Heart right ventricle (tissue), 16 donors: Measurements from ENCODE around the gene LDLRAD4. TPM values are rescaled to one million over a fixed set of nuclear protein-coding genes. Genes with fewer than 3 reads are reported as not detected.

ENCODE experiments used
- ATAC-seq, 8 donors: fragments of 200-7000 bp; cut with Tn5 transposase; one replicate each; pipeline ENCODE4 v1.9.1; 2020; ENCODE audit warnings: mild to moderate bottlenecking in 8 of 8, moderate library complexity in 8 of 8, moderate number of reproducible peaks in 1 of 8
- DNase-seq, 2 donors: peaks; one replicate each; pipeline ENCODE4 v3.0.0-alpha.2; 2020
- H3K27ac ChIP-seq, 10 donors: fragments of 200-600 bp; sonication (generic) in 2 of 10; one replicate each; pipeline versions ENCODE4 v1.5.0 to v1.8.0; 2020 to 2022; ENCODE audit warnings: mild to moderate bottlenecking in 3 of 10
- H3K27me3 ChIP-seq, 7 donors: fragments of 200-600 bp; one replicate each; pipeline ENCODE4 v1.8.0; 2021 to 2022; ENCODE audit warnings: mild to moderate bottlenecking in 2 of 7
- H3K36me3 ChIP-seq, 9 donors: fragments of 200-600 bp; sonication (generic) in 1 of 9; one replicate each; pipeline versions ENCODE4 v1.5.0 to v1.8.0; 2020 to 2022; ENCODE audit warnings: mild to moderate bottlenecking in 2 of 9
- H3K4me1 ChIP-seq, 9 donors: fragments of 200-600 bp; sonication (generic) in 1 of 9; one replicate each; pipeline versions ENCODE4 v1.5.0 to v1.8.0; 2020 to 2022; ENCODE audit warnings: mild to moderate bottlenecking in 4 of 9
- H3K4me3 ChIP-seq, 10 donors: fragments of 200-600 bp; sonication (generic) in 2 of 10; one replicate each; pipeline versions ENCODE4 v1.5.0 to v1.8.0; 2020 to 2022; ENCODE audit warnings: mild to moderate bottlenecking in 7 of 10, moderate library complexity in 2 of 10
- H3K9me3 ChIP-seq, 11 donors: fragments of 200-600 bp in 10 of 11; sonication (generic) in 2 of 11; one replicate each; pipeline versions ENCODE4 v1.5.0 to v1.8.0; 2013 to 2022; ENCODE audit warnings: mild to moderate bottlenecking in 2 of 11, control low read depth in 1 of 11, moderate library complexity in 1 of 11
- WGBS, 2 donors: extraction: QIAGEN DNeasy Blood & Tissue Kit; methylation state at CpG; one replicate each; pipeline ENCODE4 v1.1.7; 2013; ENCODE audit warnings: inconsistent platforms in 1 of 2; 5-methylcytosine and 5-hydroxymethylcytosine counted together
- intact Hi-C, 10 donors: fragments of 100-400 bp; cut with DNase I; formaldehyde crosslinking; loops; one replicate each; pipeline versions ENCODE4 v1.11.1 to v1.14.2; 2022
- polyA plus RNA-seq, 2 donors: library from polyadenylated mRNA; stranded (reverse); fragments of 200-250 nt; gene quantifications; one replicate each; pipeline ENCODE4 v1.2.3, GENCODE V29; 2013
- total RNA-seq, 10 donors: library from RNA; stranded (reverse); fragmentation: NEBNext Ultra II Directional in 3 of 10; extraction: Animal tissue kit (Norgen Biotek cat#: 25700) in 3 of 10; gene quantifications; one replicate each; pipeline versions ENCODE4 v1.2.1 to v1.2.4, GENCODE V29; 2021 to 2023
- TF ChIP-seq, protein P1 (sequence below), 9 donors: fragments of 200-600 bp; sonication (generic) in 2 of 9; IDR thresholded peaks; one replicate each; pipeline versions ENCODE4 v1.5.0 to v1.8.0; 2021 to 2022; ENCODE audit warnings: antibody characterized with exemption in 9 of 9, mild to moderate bottlenecking in 5 of 9, moderate library complexity in 1 of 9
- donor health status: Arrhythmogenic right ventricular cardiomyopathy.
- donor health status: ischemic (EF 13 %, LVEDD 7.1; RV severe dilation, severe dysfunction).
- donor health status: healthy with polysubstance abuse.
- donor health status: DM: no; HTN: yes; CAD: no.
- donor health status: DM: no; HTN: no; CAD: no.
- donor health status: ischemic (EF 25% LVEDD 6.9; RV normal size, moderate dysfunction).
- donor health status: ischemic (EF 25% LVEDD 5.7; RV mildly dilated, moderate dysfunction).
- donor health status: healthy.
- donor health status: DM: yes; HTN: yes; CAD: no.
- donor health status: Ischemic cardiomyopathy.
- donor health status: ischemic (EF 35%, LVEDD 5.7; RV mildly dilated, moderate dysfunction).
- donor health status: nonischemic (EF 11% LVEDD 7.7; RV severe dilation, severe dysfunction).
- donor health status: DM: yes; HTN: yes; CAD: no.
- donor health status: PGD.
- donor health status: ischemic (EF 29% LVEDD 5.4; RV normal size, mild dysfunction).
- donor health status: nonischemic (EF 23%, LVEDD 6.1; RV moderate dilation, normal function).

The LDLRAD4 gene
- total and polyA plus RNA-seq, 12 donors = 5.4 to 74.6 (median 34.6) TPM

DNA sequence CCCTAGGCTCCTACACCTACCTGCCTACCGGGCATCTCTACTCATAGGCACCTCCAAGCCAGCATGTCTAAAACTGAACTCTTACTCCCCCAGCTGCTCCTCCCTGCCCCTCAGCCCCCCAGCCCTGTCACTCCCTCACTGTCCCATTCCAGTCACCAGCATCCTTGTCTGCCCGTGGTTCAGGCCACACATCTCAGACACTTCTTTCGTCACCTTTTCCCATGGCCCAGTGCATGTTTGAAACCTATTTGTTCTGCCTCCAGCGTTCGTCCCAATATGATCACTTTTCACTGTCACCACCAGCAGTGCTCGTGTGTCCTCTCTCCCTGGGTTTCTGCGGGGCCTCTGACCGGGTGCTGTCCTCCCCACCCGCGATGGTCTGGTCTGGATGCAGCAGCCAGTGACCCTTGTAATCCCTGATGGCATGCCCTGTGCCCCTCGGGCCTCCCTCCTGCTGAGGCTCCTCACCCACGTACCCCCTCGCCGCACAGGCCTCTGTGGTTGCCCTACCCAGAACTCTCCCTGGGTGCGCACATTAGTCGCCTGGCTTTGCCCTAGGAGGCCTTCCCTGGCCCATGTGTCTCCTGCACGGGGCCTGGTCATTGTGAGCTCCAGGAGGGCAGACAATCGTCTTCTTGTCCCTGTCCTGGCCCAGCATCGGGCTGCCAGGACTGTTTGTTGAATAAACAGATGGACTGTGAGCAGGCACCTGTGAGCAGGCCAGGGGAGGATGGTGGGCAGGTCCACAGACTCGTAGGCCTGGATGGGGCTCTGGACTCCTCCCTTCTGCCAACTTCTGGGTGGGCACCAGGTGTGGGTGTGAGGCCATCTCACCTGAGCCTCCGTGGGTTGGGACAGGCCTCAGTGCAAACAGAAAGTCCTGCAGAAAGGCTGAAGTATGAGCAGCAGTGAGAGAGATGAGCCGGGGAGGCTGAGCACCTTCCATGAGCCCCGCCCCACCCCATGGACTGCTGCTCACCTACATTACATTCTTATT lies 15.5 kb downstream of the LDLRAD4 start:
- no peak for ATAC-seq
- intact Hi-C loops = no loop called here
- Histone ChIP-seq H3K9me3 (no peaks in the 10 kb centered on the region), H3K4me3 (no peak overlapping the region), H3K36me3 (peaks cover 0 to 12% (median 0%) of the 10 kb centered on the region in 9 donors), H3K27ac (no peak overlapping the region), H3K4me1 (peaks cover 8 to 57% (median 40%) of the 10 kb centered on the region in 9 donors), H3K27me3 (no peaks in the 10 kb centered on the region)
- no peak for DNase-seq
- TF ChIP-seq, protein P1, sequence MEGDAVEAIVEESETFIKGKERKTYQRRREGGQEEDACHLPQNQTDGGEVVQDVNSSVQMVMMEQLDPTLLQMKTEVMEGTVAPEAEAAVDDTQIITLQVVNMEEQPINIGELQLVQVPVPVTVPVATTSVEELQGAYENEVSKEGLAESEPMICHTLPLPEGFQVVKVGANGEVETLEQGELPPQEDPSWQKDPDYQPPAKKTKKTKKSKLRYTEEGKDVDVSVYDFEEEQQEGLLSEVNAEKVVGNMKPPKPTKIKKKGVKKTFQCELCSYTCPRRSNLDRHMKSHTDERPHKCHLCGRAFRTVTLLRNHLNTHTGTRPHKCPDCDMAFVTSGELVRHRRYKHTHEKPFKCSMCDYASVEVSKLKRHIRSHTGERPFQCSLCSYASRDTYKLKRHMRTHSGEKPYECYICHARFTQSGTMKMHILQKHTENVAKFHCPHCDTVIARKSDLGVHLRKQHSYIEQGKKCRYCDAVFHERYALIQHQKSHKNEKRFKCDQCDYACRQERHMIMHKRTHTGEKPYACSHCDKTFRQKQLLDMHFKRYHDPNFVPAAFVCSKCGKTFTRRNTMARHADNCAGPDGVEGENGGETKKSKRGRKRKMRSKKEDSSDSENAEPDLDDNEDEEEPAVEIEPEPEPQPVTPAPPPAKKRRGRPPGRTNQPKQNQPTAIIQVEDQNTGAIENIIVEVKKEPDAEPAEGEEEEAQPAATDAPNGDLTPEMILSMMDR (IDR thresholded peaks at IDR 0.05) = no peak
- whole genome bisulfite sequencing, 2 donors = 82 to 89% methylated on average over 23 of the region's 23 CpGs

DNA sequence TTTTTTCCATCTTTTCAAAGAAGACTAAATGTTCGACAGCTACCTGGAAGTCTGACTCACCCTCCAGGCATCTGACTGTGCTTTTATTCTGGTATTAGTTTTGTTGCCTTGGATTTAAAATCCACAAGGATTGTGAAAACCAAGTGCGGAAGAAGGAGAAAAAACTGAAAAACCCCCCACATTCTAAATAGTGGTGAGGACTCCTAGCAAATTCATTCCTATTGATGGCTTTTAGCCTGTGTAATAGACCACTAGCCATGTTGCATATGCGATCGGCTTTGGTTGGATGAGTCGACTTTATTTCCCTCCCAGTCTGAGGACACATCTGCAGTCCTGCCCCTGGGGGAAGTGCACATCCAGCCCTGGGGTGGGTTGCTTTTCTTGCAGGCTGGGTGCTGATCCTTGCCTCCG lies 16.9 kb downstream of the LDLRAD4 start:
- H3K27ac ChIP-seq = peak overlapping the region in 3 of 10 donors; percentile 20 to 37 (median 28)
- H3K36me3 ChIP-seq = peaks cover 0 to 12% (median 0%) of the 10 kb centered on the region in 9 donors
- ATAC-seq = peak in 2 of 8 donors; percentile 8 to 20
- no peaks in the 10 kb centered on the region for H3K27me3 ChIP-seq
- H3K4me3 ChIP-seq = no peak overlapping the region
- H3K4me1 ChIP-seq = peaks cover 8 to 55% (median 40%) of the 10 kb centered on the region in 9 donors
- H3K9me3 ChIP-seq = no peaks in the 10 kb centered on the region
- TF ChIP-seq, protein P1 (IDR thresholded peaks at IDR 0.05) = no peak
- no peak for DNase-seq
- 49 to 53% methylated on average over 6 of the region's 6 CpGs for WGBS, 2 donors
- intact Hi-C loops = no loop called here

DNA sequence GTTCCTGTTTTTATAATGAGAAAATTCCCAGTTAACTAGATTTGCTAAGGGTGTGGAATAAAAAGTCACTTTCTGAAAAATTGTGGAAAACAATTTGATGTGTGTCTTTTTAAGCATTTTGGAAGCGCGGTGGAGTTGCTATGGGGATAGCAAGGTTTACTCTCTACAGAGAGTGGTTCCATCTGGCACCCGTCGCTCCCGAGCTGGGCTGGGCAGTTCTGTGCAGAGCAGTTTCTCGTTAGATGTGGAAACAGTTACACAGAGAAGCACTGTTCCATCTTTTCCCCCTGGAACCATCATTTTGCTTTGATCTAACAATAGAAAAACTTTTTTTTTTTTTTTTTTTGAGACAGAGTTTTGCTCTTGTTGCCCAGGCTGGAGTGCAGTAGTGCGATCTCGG lies 17.4 kb downstream of the LDLRAD4 start:
- Histone ChIP-seq H3K27ac (peak overlapping the region in 2 of 10 donors; percentile 11 to 37), H3K36me3 (peaks cover 0 to 8% (median 0%) of the 10 kb centered on the region in 9 donors), H3K9me3 (no peaks in the 10 kb centered on the region), H3K4me3 (no peak overlapping the region), H3K4me1 (peaks cover 8 to 55% (median 40%) of the 10 kb centered on the region in 9 donors), H3K27me3 (no peaks in the 10 kb centered on the region)
- peak; percentile 60 to 90 (median 84) for ATAC-seq
- WGBS, 2 donors = 37 to 38% methylated on average over 8 of the region's 8 CpGs
- TF ChIP-seq, protein P1 (IDR thresholded peaks at IDR 0.05) = no peak
- intact Hi-C loops = no loop called here
- DNase-seq = peak; percentile 65

DNA sequence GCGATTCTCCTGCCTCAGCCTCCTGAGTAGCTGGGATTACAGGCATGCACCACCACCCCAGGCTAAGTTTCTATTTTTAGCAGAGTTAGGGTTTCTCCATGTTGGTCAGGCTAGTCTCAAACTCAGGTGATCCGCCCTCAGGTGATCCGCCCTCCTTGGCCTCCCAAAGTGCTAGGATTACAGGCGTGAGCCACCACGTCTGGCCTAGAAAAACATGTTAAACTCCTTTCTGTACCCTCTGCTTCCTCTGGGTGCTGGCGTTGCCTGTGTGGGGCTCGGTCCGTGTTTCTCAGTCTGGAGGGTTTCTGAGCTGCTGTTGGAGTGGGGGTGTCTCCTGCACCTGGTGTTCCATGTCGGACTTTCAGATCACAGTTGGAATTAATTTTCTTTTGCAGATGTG lies 17.9 kb downstream of the LDLRAD4 start:
- TF ChIP-seq, protein P1 (IDR thresholded peaks at IDR 0.05) = no peak
- intact Hi-C loops = no loop called here
- Histone ChIP-seq H3K36me3 (peaks cover 0 to 5% (median 0%) of the 10 kb centered on the region in 9 donors), H3K9me3 (no peaks in the 10 kb centered on the region), H3K27ac (peak overlapping the region in 1 of 10 donors; percentile 11), H3K27me3 (no peaks in the 10 kb centered on the region), H3K4me3 (no peak overlapping the region), H3K4me1 (peaks cover 8 to 55% (median 40%) of the 10 kb centered on the region in 9 donors)
- 88 to 91% methylated on average over 9 of the region's 9 CpGs for WGBS, 2 donors
- DNase-seq = no peak
- ATAC-seq = peak in 1 of 8 donors; percentile 2
